T47D (cell line): ENCODE measurements around the gene CSNK2B.

ENCODE experiments used
- DNase-seq, 2 experiments: peaks; one replicate each; pipeline versions ENCODE4 v3.0.0 to v3.0.0-alpha.2; 2011 to 2012; ENCODE audit warnings: low read depth in 1 of 2, low spot score in 1 of 2
- JUND ChIP-seq: IDR thresholded peaks from 2 replicates; pipeline ENCODE4 v1.6.1; 2012; ENCODE audit warnings: low read depth
- in situ Hi-C: cut with HindIII; loops from 2 replicates; pipeline ENCODE4 v1.10.0; 2016; ENCODE audit warnings: low sequenced_read_pairs, low pct_unique_long_range_greater_than_20kb

The CSNK2B gene

GRCh38 chr6:31659649-31660380 lies 6.1 kb upstream of the CSNK2B start:
- in situ Hi-C loops: no loop called here
- TF ChIP-seq JUND: no peak
- peak in 1 of 2 experiments; percentile 45 for DNase-seq

DNA sequence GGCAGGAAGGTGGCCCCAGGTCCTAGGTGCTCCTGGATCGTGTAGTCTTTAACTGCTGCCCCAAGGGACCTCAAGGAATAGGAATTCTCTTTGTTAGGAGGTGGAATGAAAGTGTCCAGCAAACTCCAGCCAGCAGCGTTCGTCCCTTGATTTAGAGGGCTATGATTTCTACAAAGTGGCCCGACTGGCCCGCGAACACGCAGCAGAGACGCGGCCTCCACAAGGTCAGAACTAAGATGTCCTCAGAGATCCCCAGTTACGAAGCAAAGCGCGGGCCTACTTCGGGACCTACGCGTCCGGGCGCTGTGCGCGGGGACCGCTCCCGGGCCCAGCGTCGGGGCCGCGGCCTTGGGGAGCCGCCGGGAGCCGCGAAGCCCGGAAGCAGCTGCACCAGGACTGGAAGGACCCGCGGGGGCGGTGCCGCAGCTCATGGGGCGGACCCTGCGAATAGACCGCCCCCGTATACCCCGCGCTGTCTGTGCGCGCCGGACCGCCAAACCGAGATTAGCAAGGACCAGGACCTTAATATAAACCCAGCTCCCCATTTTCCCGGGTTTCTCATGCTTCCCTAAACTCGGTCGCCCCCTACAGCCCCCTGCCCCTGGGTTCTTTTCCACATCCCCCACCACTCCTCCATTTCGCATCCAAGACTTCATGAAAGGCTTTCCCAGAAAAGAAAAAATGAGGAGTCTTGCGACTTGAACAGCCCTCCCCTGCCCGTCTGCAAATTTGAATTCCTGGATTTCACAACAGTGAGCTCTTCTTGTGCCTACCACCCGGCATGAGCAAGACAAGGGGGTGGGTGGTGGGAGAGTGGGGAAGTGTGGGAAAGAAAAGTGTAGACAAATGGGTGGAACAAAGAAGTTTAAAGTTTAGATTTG lies 5.3 kb upstream of the CSNK2B start, which contains the start of gene C6orf47:
Gene C6orf47, minus strand, starts transcription at position 398 of the 881 bp plus-strand sequence. CDS start 831 bp downstream, outside the sequence.
- in situ Hi-C loops: no loop called here
- peak; percentile 83 to 84 for DNase-seq
- no peak; the same call in 1 of the 2 replicates for TF ChIP-seq JUND

DNA sequence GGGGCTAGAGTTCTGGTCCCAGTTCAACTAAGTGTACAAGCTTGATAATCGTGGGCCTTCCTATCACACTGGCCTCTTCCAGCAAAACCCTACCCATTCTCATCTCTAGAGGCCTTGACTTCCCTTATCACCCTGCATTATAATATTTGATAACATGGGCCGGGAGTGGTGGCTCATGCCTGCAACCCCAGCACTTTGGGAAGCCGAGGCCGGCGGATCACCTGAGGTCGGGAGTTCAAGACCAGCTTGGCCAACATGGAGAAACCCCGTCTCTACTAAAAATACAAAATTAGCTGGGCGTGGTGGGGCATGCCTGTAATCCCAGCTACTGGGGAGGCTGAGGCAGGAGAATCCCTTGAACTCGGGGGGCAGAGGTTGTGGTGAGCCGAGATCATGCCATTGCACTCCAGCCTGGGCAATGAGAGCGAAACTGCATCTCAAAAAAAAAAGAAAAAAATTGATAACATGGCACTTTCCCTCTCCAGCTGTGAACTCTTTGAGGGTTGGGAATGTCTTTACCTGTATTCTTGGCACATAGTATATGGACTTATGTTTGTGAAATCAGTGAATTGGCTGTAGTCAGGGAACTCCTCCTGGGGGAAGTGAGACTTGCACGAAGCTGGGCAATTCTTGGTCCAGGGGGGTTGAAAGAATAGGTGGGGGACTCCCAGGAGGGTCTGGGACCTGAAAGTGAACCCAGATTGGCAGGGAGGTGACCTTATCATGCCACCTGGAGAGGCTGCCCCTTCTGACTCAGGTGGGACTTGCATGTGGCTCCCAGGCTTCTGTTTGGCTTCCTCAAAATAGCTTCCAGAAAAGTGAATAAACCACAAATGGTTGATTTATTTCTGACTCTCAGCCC lies 4.4 kb upstream of the CSNK2B start:
- DNase-seq: no peak
- TF ChIP-seq JUND: no peak
- in situ Hi-C loops: no loop called here

DNA sequence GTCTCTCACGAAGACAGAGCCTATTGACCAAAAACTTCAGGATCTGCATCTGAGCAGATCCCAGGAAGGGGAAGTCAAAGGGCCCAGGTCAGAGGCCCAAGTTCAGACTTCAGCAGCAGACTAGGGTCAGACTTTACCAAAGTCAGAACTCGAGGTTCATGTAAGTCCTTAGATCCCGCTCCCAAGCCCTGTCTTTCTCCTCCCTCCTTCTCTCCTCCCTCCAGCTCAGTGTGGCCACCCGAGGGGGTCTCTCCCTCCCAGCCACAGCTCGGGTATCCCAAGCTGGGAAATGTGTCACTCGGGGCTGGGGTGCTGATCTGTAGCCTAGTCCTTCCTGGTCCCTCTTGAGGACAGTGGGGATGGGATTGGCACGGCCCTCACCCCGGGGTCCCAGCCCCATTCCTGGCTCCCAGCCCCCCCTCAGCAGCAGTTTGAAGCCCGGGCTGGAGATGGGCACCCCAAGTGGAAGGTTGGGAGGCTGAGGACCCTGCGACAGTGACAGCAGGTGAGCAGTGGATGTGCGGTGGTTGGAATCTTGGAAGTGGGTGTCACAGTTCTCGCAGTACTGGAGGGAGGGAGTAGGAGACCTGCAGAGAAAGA lies 3.7 kb upstream of the CSNK2B start:
- TF ChIP-seq JUND: no peak
- in situ Hi-C loops: no loop called here
- no peak for DNase-seq

- TF ChIP-seq JUND: no peak
- in situ Hi-C loops: no loop called here
- DNase-seq: no peak
Observed at GRCh38 chr6:31663126-31663960, 2.5 kb upstream of the CSNK2B start.

DNA sequence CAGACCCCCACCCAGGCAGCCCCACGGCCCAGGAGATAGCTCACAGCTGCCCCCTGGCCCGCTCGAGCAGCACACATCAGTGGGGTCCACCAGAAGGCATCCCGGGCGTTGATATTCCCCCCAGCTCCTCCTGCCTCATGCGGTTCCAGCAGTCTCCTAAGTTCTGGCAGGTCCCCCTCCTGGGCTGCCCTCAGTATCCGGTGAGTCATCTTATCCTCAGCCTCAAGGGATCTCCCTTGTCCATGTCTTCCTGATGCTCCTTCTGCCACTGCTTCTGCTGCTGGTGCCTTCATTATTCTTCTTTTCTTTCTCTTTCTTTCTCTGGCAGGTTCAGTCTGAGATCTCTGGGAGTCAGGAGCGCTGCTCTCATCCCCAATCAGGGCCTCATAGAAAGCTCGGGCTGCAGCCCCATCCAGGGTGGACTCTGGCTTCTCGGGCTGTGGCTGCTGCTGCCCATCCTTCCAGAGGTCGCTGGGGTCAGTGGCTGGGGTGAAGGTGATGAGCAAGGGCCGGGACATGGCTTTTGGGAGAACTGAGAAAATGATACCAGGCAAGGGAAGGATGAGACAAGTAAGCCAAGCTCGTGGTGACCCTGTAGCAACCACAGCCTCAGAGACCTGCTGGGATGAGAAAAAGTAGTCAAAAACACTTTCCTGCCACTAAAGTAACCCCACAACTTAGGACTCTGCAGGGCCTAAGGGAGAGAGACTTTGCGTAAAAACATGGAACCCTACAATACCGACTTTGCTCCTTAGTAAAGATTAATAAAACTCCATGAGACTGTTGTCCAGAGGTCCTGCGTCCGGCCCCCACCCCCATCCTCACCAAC lies 1.7 kb upstream of the CSNK2B start:
- DNase-seq: no peak
- in situ Hi-C loops: no loop called here
- TF ChIP-seq JUND: no peak

GRCh38 chr6:31664790-31665500 lies 935 bp upstream of the CSNK2B start, which contains the start of gene GPANK1:
TSS of gene GPANK1 (minus strand) at chr6:31664997. CDS start at chr6:31664478, 519 bp downstream.
- peak; percentile 71 to 92 for DNase-seq
- no peak for TF ChIP-seq JUND
- in situ Hi-C loops: no loop called here

DNA sequence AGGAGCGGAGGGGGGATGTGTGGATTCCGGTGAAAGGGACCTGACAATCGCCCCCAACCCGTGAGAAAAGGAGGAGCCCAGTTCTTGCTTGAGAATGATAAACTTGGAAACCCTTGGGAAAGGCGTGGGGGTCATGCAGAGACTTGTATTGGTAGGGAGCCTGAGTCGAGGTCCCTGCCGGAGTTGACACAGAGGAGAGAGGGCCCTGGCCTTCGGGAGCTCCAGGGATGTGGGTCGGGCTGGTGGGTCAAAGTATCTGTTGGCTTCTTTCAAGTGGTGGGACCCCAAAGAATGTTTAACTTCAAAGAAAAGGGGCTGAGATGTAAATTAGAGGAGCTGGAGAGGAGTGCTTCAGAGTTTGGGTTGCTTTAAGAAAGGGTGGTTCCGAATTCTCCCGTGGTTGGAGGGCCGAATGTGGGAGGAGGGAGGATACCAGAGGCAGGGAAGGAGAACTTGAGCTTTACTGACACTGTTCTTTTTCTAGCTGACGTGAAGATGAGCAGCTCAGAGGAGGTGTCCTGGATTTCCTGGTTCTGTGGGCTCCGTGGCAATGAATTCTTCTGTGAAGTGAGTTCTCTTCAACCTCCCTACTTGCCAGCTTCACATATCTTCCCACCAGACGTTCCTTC lies 571 bp downstream of the CSNK2B start:
- TF ChIP-seq JUND: no peak
- in situ Hi-C loops: no loop called here
- DNase-seq: no peak

DNA sequence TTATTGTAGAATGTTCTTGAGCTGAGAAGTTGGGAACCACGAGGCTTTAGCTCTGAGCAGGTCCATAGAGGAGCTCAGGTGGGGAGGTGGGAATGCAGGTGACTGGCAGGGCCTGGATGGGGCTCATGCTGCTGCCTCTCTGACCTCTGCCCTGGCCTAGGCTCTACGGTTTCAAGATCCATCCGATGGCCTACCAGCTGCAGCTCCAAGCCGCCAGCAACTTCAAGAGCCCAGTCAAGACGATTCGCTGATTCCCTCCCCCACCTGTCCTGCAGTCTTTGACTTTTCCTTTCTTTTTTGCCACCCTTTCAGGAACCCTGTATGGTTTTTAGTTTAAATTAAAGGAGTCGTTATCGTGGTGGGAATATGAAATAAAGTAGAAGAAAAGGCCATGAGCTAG lies 3.8 kb downstream of the CSNK2B start, which contains the start of gene LY6G5B:
Gene LY6G5B, plus strand, starts transcription at position 301 of the 400 bp plus-strand sequence. CDS start 975 bp downstream, outside the sequence.
- in situ Hi-C loops: no loop called here
- TF ChIP-seq JUND: no peak

More for the DNA sequence above, 3.8 kb downstream of the CSNK2B start, which contains the start of gene LY6G5B:
- DNase-seq: no peak
